ENCODE data around the gene NDUFA13. TPM values are rescaled to one million over a fixed set of nuclear protein-coding genes. Genes with fewer than 3 reads are reported as not detected.

The NDUFA13 gene
- total RNA-seq, 1 donor from 2014 or later = 779 TPM

DNA sequence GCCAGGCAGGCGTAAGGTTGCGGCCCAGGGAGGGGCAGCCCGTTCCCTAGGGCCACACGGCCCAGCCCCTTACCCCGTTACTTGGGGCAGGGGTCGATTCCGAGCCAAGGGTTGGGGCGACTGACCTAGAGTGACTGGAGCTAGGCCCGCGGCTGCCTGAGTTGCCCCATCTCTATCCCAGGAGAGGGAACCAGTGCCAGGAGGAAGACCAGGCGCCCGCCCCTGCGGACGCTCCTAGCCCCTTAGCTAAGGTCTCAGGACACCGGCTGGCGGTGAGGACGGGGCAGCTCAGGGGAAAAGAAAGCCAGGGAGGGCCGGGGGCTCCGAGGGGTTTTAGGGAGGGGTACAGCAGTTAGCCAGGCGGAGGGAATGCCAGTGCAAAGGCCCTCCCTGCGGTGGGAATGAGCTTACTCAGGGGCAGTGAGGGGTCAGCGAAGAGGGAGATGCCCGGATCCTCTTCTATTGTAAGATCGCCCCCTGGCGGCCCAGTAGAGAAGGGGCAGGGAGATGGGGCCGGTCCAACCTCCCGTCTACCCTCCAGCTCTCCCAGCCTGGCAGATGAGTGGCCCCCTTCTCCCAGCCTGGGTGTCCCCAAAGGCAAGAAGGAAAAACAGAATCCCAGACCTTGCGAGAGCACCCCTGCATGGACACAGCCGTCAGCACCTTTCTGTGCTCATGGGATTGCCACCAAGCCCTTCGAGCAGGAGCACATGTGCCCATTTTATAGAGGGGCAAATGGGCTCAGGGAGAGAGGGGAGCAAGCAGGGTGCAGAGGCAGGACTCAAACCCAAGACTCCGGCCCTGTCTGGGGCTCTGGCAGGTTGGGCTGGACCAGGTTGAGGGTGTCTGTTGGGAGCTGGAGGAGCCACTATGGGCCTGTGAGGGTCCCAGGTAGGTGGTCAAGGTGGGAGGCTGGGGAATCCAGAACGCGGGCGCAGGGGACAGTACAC, 38.3 kb downstream of the NDUFA13 start:
- peak; percentile 85 for DNase-seq (ENCODE audit: low spot score)
- intact Hi-C loops (cut with DNase I) = loop anchor here (2.0 kb wide), 1 partner anchor 22 kb away; no protein-coding TSS in a partner anchor

DNA sequence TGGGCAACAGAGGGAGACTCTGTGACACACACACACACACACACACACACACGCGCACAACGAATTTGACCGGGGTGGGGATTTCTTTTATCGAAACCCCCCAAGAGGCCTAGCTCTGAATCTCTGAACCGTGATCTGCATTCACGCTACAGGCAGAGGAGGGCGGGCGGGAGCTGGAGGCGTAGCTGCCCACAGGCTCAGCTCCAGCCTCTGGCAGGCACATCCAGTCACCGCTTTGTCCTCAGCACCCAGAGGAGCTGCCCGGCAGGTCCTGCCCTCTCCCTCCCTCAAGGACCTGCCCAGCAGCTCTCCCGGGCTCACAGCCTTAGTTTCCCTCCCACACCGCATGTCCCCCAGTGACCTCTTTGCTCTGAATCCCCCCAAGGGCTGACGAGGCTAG, 42.0 kb downstream of the NDUFA13 start:
- intact Hi-C loops (cut with DNase I) = no loop called here
- DNase-seq (ENCODE audit: low spot score) = no peak

DNA sequence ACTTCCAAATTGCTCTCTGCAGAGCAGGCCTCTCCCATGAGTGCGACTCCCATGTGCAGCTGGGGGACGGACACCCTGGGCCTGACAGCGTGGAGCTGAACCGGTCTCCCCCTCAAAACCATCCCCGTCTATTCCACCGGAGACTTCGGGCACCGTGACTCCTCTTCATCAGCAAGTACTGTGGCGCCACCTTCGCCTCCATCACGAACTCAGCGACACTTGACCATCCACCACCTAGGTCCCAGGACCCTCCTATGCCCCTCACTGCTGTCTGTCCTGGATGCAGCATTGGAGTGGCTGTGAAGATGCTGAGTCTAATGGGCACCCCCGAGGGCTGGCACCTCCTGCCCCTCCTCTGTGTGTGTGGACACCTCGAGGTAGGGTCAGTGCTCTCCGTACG, 42.6 kb downstream of the NDUFA13 start:
- DNase-seq (ENCODE audit: low spot score) = no peak
- intact Hi-C loops (cut with DNase I) = no loop called here

- intact Hi-C loops (cut with DNase I) = no loop called here
- DNase-seq (ENCODE audit: low spot score) = no peak
Measured at GRCh38 chr19:19559931-19560330, 43.9 kb downstream of the NDUFA13 start.

GRCh38 chr19:19561946-19562664, 46.1 kb downstream of the NDUFA13 start:
- intact Hi-C loops (cut with DNase I) = no loop called here
- no peak for DNase-seq (ENCODE audit: low spot score)

- no peak for DNase-seq (ENCODE audit: low spot score)
- intact Hi-C loops (cut with DNase I) = no loop called here
Measured at GRCh38 chr19:19562665-19563347, 46.8 kb downstream of the NDUFA13 start.

DNA sequence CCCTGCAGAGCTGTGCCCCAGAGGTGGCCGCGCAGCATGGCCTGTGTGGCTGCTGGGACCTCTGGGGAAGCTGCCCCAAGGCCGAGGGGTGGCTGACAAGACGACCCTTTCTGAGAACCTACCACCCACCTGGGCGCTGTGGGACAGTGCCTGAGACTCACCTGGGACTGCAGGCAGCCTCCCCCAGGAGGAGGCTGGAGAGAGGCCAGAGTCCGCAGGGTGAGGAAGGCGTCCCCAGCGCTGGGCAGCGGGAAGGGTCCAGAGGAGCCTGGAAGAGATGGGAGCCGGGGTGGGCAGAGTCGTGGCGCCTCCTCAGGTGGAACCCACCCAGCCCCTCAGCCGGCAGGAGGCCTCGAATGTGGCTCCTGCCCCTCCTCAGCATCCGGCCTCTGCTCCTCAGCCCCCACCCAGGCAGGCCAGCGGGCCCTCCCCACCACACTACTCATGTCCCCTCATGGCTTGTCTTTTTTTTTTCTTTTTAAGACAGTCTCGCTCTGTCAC, 47.4 kb downstream of the NDUFA13 start:
- DNase-seq (ENCODE audit: low spot score) = no peak
- intact Hi-C loops (cut with DNase I) = no loop called here

GRCh38 chr19:19566306-19566705, 50.3 kb downstream of the NDUFA13 start:
- intact Hi-C loops (cut with DNase I) = no loop called here

GRCh38 chr19:19567391-19567790, 51.4 kb downstream of the NDUFA13 start:
- DNase-seq (ENCODE audit: low spot score) = no peak
- intact Hi-C loops (cut with DNase I) = no loop called here

More at GRCh38 chr19:19566306-19566705, 50.3 kb downstream of the NDUFA13 start:
- no peak for DNase-seq (ENCODE audit: low spot score)

DNA sequence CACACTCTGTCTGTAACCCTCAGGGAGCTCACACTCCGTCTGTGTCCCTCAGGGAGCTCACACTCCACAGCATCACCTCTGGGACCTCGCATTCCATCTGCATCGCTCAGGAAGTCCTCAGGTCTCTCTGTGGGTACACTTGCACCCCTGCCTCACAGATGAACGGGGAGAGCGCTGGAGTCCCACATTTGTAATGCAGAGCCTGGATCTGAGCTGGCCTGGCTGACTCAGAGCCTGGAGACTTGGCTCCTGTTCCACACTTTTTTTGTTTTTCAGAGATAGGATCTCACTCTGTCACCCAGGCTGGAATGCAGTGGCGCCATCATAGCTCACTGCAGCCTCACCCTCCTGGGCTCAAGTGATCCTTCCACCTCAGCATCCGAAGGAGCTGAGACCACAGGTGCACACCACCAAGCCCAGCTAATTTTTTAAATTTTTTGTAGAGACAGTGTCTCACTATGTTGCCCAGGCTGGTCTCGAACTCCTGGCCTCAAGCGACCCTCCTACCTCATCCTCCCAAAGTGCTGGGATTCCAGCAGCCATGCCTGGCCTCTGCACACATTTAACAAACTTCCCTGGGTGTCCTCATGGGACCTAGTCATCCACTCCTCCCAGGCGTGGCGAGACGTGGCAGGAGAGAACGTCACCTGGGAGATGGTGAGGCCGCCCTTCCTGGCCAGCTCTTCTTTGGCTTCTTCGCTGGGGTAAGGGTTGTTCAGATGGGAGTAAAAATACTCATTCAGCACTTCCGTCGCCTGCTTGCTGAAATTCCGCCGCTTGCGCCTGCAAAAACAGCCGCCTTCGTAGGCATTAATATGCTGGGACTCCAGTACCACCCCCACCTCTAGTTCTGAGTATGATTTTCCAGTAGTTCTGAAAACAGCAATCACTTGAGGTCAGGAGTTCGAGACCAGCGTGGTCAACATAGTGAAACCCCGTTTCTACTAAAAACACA, 53.1 kb downstream of the NDUFA13 start:
- no peak for DNase-seq (ENCODE audit: low spot score)
- intact Hi-C loops (cut with DNase I) = no loop called here

DNA sequence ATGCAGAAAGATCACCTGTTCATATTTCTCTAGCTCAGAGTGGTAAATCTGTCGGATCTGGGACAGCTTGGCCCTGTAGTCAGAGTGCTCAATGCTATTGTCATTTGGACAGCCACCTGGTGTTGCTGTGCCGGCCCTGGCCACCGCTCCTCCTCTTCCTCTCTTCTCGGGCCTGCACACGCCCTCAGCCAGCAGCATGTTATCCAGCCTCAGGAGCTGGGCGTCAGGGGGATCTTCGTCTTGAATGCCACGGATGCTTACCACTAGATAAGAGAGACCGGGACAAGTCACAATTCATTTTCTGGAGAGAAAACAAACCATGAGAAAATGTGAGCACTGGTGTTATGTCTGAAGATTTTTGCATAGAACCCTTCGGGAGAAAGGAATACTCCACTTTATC, 54.5 kb downstream of the NDUFA13 start:
- no peak for DNase-seq (ENCODE audit: low spot score)
- intact Hi-C loops (cut with DNase I) = no loop called here

GRCh38 chr19:19571071-19571786, 55.2 kb downstream of the NDUFA13 start:
- DNase-seq (ENCODE audit: low spot score) = no peak
- intact Hi-C loops (cut with DNase I) = no loop called here

DNA sequence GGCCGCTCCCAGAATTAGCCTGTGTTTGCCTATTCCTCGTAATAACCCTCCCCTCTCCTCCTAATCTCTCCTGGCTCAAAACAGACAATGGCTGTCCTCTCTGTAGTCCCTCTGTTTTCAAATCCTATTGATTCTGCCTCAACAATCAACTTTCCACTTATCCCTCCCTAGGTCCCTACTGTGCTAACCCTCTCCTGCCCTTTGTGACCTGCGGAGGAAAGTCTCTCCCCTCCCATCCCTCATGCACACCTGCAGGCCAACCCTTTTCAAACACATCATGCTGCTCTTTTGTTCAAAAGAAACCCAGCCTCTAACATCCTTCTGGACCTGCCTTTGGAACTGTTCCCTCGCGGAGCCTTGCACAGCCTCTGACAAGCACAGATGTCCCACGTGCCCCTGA, 59.4 kb downstream of the NDUFA13 start:
- DNase-seq (ENCODE audit: low spot score) = no peak
- intact Hi-C loops (cut with DNase I) = no loop called here

Other genes starting within 250 kb of the NDUFA13 start
- gene TM6SF2, start 242.9 kb upstream of the NDUFA13 start, total RNA-seq = 0.89 TPM
- gene SUGP1, start 195.7 kb upstream of the NDUFA13 start, total RNA-seq = 41.6 TPM
- 46.8 TPM for gene MAU2, start 195.4 kb upstream of the NDUFA13 start, total RNA-seq
- 39.9 TPM for gene GATAD2A, start 110.5 kb upstream of the NDUFA13 start, total RNA-seq
- 1.2 TPM for gene TSSK6, start 677 bp upstream of the NDUFA13 start, total RNA-seq
- 6.7 TPM for gene YJEFN3, start 12.7 kb downstream of the NDUFA13 start, total RNA-seq
- 0.24 TPM for gene CILP2, start 22.0 kb downstream of the NDUFA13 start, total RNA-seq
- not detected for gene PBX4, start 102.5 kb downstream of the NDUFA13 start, total RNA-seq
- gene LPAR2, start 112.0 kb downstream of the NDUFA13 start, total RNA-seq = 1.9 TPM
- 3.5 TPM for gene GMIP, start 127.4 kb downstream of the NDUFA13 start, total RNA-seq
- gene ATP13A1, start 147.5 kb downstream of the NDUFA13 start, total RNA-seq = 20.1 TPM
- gene ZNF101, start 152.6 kb downstream of the NDUFA13 start, total RNA-seq = 2.9 TPM
- 4.6 TPM for gene ZNF14, start 216.9 kb downstream of the NDUFA13 start, total RNA-seq

Data from cardiac septum (tissue), 1 donor.